ENCODE data around the gene AHCYL2.

AHCYL2 gene

DNA sequence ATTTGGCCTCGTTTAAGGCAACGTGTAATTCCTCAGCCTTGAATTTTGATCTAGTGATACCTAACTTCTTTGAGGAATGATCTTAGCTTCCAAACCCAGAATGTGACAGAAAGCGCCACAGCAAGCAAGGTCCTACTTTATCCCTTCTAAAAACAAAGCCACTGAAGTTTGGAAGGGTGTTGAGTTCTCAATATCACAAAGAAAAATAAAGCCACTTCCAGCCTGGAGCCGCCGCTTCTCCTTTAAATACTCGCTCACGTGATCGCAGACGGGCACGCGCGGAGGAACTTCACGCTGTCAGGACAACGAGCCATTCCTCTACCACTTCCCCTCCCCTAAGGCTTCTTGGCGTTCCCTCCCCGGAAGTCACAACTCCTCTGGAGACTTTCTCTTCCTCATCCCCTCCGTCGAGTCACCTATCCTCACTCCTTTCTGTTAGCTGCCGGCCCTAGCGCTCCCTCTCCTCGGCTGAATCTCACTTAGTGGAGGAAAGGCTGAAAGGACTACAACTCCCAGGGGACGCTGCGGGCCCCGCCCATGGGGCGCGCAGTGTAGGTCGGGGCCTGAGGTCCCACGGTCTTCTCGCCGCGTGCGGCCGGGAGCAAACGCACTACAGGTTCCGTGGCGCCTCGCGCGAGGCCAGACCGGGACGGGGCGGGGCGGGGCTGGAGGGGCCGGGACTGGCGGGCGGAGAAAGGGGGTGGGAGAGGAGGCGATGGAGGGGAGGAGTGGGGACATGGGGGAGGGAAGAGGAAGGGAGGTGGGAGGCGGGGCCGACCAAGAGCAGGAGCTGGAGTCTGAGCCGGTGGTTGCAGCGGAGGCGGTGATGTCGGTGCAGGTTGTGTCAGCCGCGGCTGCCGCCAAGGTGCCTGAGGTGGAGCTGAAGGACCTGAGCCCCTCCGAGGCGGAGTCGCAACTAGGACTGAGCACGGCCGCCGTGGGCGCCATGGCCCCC, at the start of gene AHCYL2:
Gene AHCYL2 (plus strand): TSS at position 780 of the 955 bp plus-strand sequence.
- DNase-seq (ENCODE audit: low spot score): peak; percentile 93

DNA sequence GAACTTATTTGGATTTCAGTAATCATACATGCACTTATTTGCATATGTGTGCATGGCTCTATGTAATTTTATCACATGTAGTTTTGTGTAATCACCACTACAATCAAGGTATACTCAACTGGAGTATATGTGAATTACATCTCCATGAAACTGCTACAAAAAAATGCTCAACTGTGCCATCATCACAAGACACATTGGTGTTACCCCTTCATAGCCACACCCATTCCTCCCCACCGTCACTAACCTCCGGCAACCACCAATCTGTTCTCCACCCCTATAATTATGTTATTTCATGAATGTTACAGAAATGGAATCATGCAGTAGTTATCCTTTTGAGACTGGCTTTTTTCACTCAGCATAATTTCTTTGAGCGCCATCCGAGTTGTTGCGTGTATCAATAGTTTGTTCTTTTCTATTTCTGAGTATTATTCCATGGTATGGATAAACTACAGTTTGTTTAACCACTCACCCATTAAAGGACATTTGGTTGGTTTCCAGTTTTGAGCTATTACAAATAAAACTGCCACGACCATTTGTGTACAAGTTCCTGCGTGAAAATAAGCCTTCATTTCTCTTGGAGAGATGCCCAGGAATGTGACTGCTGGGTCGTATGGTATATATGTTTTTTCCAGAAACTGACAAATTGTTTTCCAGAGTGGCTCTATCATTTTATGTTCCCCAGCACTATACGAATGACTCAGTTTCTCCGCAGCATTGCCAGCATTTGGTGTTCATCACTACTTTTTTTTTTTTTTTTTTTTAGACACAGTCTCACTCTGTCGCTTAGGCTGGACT, 47.7 kb upstream of the AHCYL2 start:
- no peak for DNase-seq (ENCODE audit: low spot score)

DNA sequence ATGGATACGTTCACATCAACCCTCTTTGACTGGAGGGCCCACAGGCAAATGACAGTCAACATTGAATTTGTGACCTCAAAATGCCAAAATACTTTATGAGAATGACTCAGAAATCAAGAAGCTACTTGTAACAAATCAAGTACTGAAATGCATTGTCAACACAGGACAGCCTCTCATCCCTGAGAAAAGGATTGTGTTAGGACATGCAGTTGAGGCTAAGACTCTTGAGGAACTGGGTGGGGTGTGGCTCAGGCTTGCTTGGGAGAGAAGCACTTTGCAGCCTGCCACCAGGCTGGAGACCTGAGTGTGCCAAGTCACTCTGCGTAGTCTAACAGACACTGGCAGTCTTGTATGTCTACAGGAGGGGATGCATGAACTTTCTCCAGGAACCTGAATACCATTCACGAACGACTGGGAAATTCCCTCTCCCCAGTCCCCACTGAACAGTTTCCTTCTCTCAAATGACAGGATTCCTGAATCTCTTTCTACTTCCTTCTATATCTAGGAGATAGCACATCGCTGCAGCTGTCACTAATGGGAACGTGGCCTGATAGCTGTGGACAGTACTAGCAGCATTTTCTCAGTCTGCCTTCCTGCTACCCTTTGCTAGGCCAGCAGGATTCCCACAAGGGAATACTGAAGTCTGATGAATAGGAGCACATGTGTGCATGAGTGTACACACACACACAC, 39.7 kb upstream of the AHCYL2 start:
- DNase-seq (ENCODE audit: low spot score): no peak

DNA sequence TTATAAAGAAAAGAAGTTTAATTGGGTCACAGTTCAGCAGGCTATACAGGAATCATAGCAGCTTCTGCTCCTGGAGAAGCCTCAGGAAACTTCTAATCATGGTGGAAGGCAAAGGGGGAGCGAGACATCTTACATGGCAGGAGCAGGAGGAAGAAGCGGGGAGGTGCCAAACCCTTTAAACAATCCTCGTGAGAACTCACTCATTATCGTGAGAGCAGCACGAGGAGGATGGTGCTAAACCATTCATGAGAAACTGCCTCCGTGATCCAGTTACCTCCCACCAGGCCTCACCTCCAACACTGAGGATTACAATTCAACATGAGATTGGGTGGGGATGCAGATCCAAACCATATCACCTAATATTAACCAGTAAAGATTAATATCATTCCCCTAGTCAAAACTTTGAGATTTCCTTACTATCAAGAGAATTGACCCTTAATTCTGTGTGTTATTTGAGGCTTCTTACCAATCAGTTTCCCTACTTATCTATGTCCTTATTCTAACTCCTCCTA, 38.0 kb upstream of the AHCYL2 start:
- DNase-seq (ENCODE audit: low spot score): no peak

DNA sequence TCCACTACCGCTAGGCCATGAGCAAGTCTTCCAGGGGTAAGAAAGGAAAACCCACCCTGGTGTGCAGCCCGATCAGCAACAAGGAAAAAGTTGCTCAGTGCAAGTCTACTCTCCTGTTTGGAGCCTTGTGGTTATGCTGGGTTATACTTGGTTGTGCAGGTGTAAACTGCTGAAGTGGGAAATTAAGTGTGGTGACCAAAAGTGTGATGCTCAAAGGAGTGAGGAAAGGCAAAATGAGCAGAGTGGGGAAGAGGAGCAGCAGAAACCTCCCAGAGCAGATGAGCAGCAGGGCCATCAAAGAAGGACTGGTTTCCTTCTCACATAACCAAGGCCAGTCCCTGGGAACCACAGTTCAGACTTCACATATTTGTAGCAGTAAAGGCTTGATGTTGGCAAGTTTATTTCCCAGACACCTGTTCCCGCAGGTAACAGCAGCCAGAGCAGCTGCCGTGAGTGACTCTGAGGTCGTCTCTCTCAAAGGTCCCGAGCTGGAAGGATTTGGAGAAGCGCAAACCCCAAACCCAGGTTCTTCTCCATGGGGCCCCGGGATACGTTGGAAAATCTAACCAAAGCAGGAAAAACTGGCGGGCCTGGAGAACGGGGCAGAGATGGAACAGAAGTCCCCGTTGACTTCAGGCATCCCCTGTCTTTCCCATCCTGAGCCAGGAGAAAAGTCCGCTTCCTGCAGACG, 37.0 kb upstream of the AHCYL2 start:
- no peak for DNase-seq (ENCODE audit: low spot score)

DNA sequence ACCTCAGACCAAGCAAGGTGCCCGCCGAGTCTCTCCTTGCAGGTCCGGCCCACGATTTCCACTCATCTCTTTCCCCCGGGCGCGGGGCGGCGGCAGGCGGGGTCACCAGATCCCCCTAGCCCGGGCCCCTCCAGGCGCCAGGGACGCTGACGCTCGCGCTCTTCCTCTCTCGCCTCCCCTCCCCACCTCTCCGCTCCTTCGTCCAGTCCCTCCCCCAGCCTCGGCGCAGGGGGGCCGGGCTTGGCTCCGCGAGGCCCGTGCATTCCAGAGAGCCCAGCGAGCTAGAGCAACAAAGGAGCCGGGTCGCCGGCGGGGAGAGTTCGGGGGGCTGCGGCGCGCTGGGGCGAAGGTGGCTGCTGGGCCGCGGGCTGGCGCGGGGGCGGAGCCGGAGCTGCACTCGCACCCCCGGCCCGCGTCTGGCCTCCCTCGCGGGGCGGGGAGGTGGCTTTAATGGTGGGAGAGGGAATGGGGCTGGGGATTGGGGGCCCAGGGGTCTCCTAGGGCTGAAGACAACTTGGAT, 36.4 kb upstream of the AHCYL2 start, which contains the start of gene SMO:
Gene SMO (plus strand): TSS at position 262 of the 520 bp plus-strand sequence. CDS start 519 bp downstream, outside the sequence.
- DNase-seq (ENCODE audit: low spot score): peak; percentile 59

DNA sequence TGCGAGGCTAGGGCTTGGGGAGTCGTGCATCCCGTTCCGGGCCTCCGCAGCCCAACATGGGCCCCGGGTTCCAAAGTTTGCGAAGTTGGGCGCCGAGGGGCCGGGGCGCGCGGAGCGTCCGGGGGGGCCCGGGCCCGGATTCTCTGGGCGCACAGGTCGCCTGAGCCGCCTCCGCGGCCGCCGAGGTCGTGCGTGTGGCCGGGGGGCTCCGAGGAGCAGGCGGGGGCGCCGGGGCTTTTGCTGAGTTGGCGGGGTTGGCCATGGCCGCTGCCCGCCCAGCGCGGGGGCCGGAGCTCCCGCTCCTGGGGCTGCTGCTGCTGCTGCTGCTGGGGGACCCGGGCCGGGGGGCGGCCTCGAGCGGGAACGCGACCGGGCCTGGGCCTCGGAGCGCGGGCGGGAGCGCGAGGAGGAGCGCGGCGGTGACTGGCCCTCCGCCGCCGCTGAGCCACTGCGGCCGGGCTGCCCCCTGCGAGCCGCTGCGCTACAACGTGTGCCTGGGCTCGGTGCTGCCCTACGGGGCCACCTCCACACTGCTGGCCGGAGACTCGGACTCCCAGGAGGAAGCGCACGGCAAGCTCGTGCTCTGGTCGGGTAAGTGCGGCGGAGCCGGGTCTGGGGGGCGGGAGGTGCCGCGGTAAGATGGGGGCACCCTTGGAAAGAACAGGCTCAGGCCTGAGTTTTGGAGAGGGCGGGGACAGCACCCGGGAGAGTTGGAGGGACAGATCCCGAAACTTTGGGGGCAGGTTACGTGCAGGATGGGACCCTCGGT, 35.8 kb upstream of the AHCYL2 start:
- no peak for DNase-seq (ENCODE audit: low spot score)

DNA sequence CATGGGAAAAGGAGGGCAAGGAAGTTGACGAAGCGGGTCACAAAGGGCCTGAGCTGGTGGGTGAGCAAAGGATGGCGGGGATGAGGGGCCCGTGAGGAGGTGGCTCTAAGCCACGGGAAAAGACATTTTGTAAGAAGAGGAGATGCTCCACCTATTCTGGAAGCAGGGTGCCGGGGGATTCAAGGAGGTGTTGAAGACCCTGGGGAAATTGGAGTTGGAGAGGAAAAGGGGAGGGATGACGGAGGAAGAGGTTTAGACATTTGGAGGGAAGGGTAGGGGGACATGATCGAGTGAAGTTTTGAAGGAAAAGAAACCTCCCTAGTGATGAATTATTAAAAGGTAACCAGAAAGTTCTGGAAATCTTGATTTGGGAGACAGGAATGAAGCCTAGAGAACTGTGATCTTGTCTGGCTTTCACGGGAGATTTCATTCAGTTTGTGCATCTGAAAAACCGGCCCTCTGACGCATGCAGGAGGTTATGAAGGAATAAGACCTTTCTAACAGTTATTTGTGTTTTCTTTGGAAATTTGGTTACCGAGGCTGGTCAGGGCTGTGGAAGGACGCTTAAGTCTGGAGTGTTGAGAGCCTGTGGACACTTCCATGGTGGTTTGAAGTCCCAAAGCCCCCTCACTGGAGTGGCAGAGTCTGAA, 35.0 kb upstream of the AHCYL2 start:
- DNase-seq (ENCODE audit: low spot score): no peak

DNA sequence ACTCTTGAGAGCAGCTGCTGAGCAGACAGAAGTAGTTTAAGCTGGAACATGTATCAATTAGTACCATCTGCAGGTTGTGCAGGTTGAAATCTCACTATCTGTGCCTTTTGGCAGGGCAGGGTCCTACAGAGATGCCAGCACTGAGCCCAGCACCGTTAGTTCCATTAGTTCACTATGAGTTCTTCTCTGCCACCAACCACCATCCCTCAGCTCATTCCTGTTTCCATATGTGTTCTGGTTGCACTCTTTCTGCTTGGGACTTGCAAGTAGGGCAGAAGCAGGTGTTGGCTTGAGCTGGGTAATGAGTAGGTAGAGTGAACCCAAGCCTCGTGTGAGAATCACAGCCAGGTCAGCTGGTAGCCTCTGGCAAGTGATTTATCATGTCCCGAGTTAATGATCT, 33.6 kb upstream of the AHCYL2 start:
- no peak for DNase-seq (ENCODE audit: low spot score)

DNA sequence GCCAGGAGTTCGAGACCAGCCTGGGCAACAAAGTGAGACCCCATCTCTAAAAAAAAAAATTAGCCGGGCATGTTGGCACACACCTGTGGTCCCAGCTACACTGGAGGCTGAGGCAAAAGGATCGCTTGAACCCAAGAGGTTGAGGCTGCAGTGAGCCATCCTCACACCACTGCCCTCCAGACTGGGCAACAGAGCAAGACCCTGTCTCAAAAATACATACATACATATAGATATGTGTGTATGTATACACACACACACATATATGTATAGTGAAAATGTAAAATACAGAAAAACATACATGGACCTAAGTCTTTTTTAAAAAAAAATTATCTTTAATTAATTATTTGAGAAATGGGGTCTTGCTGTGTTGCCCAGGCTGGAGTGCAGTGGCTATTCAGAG, 30.9 kb upstream of the AHCYL2 start:
- no peak for DNase-seq (ENCODE audit: low spot score)

DNA sequence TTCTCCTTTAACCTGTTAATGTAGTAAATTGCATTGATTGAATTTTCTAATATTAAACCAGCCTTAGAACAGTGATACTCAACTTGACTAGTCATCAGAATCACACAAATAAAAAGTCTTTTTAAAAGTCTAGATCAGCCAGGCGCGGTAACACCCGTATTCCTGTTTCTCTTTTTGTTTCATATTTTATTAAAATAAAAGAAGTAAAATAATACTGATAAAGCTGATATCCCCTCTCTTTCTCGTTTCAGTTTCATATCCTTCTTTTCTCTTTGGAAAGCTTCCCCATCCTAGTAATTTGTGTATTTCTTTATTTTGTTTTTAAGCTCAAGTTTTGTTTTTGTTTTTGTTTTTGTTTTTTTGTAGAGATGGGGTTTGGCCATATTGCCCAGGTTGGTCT, 27.1 kb upstream of the AHCYL2 start:
- no peak for DNase-seq (ENCODE audit: low spot score)

DNA sequence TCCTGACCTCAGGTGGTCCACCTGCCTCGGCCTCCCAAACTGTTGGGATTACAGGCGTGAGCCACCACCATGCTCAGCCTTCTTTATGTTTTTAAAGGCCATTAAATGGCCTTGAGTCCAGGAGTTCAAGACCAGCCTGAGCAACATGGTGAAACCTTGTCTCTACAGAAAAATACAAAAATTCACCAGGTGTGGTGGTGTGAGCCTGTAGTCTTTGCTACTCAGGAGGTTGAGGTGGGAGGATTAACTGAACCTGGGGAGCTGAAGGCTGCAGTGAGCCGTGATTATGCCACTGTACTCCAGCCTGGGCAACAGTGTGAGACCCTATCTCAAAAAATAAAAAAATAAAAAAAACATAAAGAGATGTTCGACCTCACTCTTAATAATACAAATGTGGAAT, 25.4 kb upstream of the AHCYL2 start:
- DNase-seq (ENCODE audit: low spot score): no peak

DNA sequence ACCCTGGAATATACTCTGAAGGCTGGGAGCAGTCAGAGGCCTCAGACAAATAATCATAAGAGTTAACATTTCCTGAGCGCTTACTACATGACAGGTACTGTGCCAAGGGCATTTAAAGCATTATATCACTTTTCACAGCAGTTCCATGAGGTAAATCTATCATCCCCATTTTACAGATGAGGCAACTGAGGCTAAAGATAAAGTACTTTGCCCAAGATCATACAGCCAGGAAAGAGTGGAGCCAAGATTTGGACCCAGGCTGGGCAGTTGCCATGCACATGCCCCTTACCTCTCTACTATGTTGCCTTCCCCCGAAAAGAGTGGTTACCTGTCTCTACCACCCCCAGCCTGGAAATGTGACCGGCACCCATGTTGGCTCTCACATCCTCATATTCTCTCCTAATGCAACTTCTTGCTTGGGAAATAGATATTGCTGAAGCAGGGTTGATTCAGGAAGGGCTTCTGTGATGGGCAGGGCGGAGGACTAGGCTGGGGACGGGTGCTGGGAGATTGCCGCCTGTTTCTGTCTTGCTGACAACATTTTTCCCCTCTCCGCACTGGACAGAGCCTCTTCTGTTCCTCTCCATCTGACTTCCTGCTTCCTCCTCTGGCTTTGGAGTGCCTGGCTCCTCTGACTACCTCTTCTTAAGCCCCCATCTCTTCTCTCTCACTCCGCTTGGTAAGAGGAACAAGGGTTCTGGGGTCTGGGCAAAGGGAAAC, 22.6 kb upstream of the AHCYL2 start:
- no peak for DNase-seq (ENCODE audit: low spot score)

DNA sequence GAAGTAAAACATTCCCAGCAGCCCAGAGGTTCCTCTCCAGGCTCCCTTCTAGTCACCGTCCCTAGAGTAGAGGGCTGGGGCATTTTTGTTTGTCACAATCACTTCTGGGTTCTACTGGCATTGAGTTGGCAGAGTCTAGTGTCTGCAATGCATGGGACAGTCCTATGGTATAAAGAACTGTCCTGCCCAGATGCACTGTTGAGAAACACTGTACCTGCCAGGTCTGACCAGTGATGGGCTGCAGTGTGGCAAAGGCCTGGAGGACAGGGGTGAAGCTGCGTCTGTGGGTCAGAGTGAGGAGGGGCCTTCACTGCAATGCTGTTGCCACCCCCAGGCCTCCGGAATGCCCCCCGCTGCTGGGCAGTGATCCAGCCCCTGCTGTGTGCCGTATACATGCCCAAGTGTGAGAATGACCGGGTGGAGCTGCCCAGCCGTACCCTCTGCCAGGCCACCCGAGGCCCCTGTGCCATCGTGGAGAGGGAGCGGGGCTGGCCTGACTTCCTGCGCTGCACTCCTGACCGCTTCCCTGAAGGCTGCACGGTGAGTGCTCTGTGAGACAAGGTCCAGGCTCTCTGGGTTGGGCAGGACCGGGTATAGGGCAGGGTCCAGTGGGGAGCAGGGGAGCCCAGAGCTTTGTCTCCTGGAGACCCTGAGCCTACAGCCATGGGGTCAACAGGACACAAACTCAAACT, 21.6 kb upstream of the AHCYL2 start:
- DNase-seq (ENCODE audit: low spot score): no peak

DNA sequence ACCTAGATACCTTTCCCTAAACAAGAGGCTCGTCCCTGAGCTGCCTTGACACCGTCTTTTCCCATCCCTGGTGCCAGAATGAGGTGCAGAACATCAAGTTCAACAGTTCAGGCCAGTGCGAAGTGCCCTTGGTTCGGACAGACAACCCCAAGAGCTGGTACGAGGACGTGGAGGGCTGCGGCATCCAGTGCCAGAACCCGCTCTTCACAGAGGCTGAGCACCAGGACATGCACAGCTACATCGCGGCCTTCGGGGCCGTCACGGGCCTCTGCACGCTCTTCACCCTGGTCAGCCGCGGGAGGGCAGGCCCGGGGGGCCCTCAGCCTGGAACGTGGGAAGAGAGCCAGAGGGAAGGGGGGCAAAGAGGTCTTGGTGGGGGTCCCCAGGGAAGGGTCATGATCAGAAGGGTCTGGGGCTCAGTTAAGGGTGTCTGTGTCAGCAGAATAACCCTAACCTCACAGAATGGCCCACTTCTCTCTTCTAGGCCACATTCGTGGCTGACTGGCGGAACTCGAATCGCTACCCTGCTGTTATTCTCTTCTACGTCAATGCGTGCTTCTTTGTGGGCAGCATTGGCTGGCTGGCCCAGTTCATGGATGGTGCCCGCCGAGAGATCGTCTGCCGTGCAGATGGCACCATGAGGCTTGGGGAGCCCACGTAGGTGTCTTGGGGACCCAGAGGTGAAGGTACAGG, 19.6 kb upstream of the AHCYL2 start:
- no peak for DNase-seq (ENCODE audit: low spot score)

DNA sequence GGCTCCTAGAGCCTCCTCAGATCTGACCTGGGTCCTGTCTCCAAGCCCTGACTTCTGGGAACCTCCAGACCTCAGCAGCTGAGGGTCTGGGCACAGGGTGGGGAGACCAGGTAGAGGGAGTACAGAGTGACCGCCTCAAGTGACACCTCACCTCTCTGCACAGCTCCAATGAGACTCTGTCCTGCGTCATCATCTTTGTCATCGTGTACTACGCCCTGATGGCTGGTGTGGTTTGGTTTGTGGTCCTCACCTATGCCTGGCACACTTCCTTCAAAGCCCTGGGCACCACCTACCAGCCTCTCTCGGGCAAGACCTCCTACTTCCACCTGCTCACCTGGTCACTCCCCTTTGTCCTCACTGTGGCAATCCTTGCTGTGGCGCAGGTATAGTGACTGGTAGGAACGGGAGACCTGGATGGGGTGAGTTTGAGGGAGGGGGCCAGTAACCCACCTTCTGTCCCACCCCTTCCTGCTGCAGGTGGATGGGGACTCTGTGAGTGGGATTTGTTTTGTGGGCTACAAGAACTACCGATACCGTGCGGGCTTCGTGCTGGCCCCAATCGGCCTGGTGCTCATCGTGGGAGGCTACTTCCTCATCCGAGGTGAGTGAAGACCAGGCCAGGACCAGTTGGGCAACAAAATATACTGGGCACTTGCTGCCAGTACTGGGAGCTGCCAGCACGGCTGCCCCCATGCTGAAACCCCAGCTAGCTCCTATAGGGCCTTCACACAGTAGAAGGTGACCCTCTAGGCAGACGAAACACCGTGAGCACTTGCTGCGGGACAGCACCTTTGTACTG, 18.6 kb upstream of the AHCYL2 start:
- no peak for DNase-seq (ENCODE audit: low spot score)

DNA sequence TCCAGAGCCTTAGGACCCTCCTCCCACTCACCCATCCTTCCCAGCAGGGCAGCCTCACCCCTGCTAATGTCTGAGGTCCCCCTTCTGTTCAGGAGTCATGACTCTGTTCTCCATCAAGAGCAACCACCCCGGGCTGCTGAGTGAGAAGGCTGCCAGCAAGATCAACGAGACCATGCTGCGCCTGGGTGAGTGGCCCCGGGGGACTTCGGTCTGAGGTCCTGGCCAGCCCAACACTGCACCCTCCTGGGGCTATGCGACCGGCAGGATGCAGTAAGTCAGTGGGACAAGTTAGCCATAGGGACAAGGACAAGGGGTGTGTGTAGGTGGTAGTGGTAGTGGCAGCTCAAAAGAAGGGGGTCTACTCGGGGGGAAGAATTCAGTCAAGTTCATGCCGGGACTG, 16.2 kb upstream of the AHCYL2 start:
- no peak for DNase-seq (ENCODE audit: low spot score)

Measured in germinal center (tissue), 1 donor.